ENCODE results near the gene OTOS.

- TF ChIP-seq RARB (CRISPR knock-in tag; IDR thresholded peaks at IDR 0.05) (no peak), ZC3H10 (CRISPR knock-in tag; IDR thresholded peaks at IDR 0.05) (no peak), ARNTL (CRISPR knock-in tag; IDR thresholded peaks at IDR 0.05; ENCODE audit: borderline replicate concordance, low read depth) (no peak), ZFP30 (CRISPR knock-in tag; IDR thresholded peaks at IDR 0.05) (no peak), ZNF70 (CRISPR knock-in tag; IDR thresholded peaks at IDR 0.05) (no peak), ESRRG (CRISPR knock-in tag; IDR thresholded peaks at IDR 0.05) (no peak)
- TF ChIP-seq, protein P1, sequence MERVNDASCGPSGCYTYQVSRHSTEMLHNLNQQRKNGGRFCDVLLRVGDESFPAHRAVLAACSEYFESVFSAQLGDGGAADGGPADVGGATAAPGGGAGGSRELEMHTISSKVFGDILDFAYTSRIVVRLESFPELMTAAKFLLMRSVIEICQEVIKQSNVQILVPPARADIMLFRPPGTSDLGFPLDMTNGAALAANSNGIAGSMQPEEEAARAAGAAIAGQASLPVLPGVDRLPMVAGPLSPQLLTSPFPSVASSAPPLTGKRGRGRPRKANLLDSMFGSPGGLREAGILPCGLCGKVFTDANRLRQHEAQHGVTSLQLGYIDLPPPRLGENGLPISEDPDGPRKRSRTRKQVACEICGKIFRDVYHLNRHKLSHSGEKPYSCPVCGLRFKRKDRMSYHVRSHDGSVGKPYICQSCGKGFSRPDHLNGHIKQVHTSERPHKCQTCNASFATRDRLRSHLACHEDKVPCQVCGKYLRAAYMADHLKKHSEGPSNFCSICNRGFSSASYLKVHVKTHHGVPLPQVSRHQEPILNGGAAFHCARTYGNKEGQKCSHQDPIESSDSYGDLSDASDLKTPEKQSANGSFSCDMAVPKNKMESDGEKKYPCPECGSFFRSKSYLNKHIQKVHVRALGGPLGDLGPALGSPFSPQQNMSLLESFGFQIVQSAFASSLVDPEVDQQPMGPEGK (CRISPR knock-in tag; IDR thresholded peaks at IDR 0.05; ENCODE audit: borderline replicate concordance), result no peak
Measured at GRCh38 chr2:240138254-240138984, 2.0 kb downstream of the OTOS start.

Measured in SK-N-SH treated with all-trans-retinoic acid at 6 μM for 48 hours (cell line).